WERI-Rb-1 (cell line): Measurements from ENCODE around the gene ATP7B.

Experiments used
- DNase-seq: peaks from one replicate; pipeline ENCODE4 v3.0.0-alpha.2; 2020
- H3K27ac ChIP-seq: fragments of 250-450 bp; sonication (Bioruptor Pico); 2 replicates; pipeline ENCODE4 v1.5.1; 2020; ENCODE audit warnings: mild to moderate bottlenecking, moderate library complexity
- H3K27me3 ChIP-seq: fragments of 250-450 bp; sonication (Bioruptor Pico); 2 replicates; pipeline ENCODE4 v1.5.1; 2021; ENCODE audit warnings: mild to moderate bottlenecking, low read depth, moderate library complexity; ENCODE audit not compliant: insufficient read depth, severe bottlenecking
- H3K36me3 ChIP-seq: fragments of 250-450 bp; sonication (Bioruptor Pico); 2 replicates; pipeline ENCODE4 v1.5.1; 2020; ENCODE audit warnings: mild to moderate bottlenecking, moderate library complexity
- H3K4me3 ChIP-seq: 2 replicates; pipeline ENCODE4 v1.5.1; 2011; ENCODE audit warnings: low read depth, mild to moderate bottlenecking, control low read depth, low read length
- H3K9me3 ChIP-seq: fragments of 250-450 bp; sonication (Bioruptor Pico); 2 replicates; pipeline ENCODE4 v1.5.1; 2021; ENCODE audit warnings: mild to moderate bottlenecking, moderate library complexity; ENCODE audit not compliant: severe bottlenecking
- TF ChIP-seq, protein P1 (sequence below): IDR thresholded peaks from 2 replicates; pipeline ENCODE4 v1.5.1; 2011; ENCODE audit warnings: low read depth, mild to moderate bottlenecking, control low read depth, inconsistent platforms, low read length

ATP7B gene

DNA sequence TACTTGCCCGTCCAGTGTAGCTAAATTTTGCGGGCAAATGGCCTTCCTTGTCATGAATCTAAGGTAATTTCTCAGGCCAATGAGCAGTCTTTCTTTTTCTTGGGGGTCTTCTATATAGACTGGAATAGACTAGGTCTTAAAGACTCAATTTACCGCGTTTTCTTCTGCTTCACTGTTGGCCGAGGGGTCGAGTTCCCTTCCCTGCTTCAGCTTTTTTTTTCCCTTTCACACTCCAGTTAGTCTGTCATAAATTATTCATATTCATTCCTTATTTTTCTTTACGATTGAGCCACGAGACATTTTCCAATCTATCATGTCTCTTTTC lies 1.2 kb upstream of the ATP7B start:
- Histone ChIP-seq H3K36me3 (no peaks in the 10 kb centered on the region), H3K4me3 (peak overlapping the region; percentile 81), H3K27ac (peak overlapping the region; percentile 78), H3K27me3 (no peaks in the 10 kb centered on the region), H3K9me3 (no peaks in the 10 kb centered on the region)
- DNase-seq: no peak
- TF ChIP-seq, protein P1, sequence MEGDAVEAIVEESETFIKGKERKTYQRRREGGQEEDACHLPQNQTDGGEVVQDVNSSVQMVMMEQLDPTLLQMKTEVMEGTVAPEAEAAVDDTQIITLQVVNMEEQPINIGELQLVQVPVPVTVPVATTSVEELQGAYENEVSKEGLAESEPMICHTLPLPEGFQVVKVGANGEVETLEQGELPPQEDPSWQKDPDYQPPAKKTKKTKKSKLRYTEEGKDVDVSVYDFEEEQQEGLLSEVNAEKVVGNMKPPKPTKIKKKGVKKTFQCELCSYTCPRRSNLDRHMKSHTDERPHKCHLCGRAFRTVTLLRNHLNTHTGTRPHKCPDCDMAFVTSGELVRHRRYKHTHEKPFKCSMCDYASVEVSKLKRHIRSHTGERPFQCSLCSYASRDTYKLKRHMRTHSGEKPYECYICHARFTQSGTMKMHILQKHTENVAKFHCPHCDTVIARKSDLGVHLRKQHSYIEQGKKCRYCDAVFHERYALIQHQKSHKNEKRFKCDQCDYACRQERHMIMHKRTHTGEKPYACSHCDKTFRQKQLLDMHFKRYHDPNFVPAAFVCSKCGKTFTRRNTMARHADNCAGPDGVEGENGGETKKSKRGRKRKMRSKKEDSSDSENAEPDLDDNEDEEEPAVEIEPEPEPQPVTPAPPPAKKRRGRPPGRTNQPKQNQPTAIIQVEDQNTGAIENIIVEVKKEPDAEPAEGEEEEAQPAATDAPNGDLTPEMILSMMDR: no peak

DNA sequence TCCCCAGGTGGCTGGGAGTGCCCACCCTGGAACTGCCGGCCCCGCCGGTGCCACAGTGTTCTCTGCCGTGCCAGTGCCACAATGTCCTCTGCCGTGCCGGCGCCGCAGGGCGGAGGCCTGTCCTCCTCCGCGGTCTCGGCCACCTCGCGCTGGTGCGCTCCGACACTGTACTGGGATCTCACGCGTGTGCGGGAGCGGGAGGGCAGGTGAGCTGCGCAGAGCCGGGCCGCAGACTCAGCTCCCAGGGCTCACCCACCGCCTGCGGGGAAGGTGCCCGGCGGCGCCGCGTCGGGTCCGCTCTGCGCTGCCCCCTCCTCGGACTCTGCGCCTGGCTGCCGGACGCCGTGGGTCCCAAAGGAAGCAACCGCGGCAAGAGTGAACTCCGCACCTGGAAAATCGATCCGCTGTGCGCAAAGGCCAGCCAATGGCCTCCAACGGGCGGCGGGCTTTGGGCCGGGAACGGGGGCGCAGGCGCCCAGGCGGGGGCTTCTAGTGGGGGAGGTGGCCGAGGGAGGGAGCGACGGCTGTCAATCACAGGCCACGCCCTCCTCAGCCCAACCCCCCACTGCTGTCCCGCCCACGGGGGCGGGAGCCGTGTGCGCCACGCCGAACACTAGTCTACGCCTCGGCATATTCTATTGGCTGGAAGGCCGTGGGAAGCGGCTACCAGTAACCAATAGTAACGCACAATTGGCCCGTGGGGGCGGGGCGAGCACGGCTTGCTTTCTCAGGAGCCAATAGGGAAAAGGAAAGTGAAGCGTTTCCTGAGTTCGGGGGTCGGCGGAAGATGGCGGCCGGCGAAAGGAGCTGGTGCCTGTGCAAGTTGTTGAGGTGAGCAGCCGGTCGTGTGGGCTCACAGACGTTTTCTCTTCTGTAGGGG lies 622 bp upstream of the ATP7B start, which contains the start of gene ALG11:
TSS of gene ALG11 (plus strand) at position 767 of the 880 bp plus-strand sequence. CDS start at position 788, 21 bp downstream.
- Histone ChIP-seq H3K4me3 (peak within 1 kb of the TSS; percentile 81), H3K36me3 (no peaks in the 10 kb centered on the region), H3K27me3 (no peaks in the 10 kb centered on the region), H3K27ac (peak within 1 kb of the TSS; percentile 78), H3K9me3 (no peaks in the 10 kb centered on the region)
- peak; percentile 96 for DNase-seq
- TF ChIP-seq, protein P1: no peak

DNA sequence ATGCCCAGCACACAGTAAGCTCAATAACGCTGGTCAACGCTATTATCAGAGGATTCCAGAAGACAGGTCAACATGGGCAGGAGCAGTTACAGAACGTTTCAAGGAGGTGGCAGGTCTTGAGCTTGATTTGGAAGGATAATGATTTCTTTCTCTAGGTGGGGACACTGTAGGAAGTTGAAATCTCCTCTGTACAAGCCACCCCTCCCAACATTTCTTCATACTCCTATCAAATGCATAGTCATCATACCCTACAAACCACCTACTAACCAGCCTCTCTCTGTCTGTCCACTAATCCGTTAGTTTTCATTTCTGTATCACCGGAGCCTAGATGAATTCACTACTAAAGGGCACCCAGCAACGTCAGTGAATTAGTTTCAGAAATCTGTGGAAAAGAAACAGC lies 1.3 kb downstream of the ATP7B start:
- Histone ChIP-seq H3K27me3 (no peaks in the 10 kb centered on the region), H3K36me3 (no peaks in the 10 kb centered on the region), H3K4me3 (no peak overlapping the region), H3K27ac (no peak overlapping the region), H3K9me3 (no peaks in the 10 kb centered on the region)
- no peak for DNase-seq
- TF ChIP-seq, protein P1: no peak

DNA sequence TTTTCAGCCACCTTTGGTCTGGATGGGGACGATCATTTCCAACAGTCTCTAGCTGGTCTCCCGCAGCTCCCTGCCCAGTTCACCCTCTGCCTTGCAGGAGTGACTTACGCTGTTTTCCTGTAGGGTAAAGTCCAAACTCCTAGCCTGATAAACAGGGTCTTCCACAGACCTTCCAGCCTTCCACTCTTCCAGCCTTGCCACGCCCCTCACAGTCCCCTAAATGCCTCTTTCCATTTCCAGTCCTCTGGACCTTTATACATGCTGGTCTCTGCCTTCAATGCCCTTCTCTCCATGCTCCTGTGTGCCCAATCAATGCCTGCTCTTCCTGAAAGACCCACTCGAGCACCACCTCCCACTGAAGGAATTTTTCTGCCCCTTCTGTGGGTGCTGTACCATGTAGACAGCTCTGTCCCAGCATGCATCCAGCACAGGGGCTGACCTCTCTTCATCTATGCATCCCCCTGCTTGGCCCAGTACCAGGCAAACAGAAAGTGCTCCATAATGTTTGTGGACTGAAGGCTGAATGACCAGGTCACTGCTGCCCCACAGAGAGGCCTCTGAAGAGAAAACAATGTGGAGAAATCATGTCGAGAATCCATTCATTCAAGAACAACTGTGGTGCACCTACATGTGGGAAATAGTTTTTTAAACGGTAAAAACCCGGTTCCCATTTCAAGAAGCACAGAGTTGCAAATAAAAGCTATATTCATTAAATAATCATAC lies 4.6 kb downstream of the ATP7B start:
- no peak for DNase-seq
- no peaks in the 10 kb centered on the region for H3K9me3 ChIP-seq
- H3K27me3 ChIP-seq: no peaks in the 10 kb centered on the region
- no peak overlapping the region for H3K4me3 ChIP-seq
- no peak overlapping the region for H3K27ac ChIP-seq
- TF ChIP-seq, protein P1: no peak
- no peaks in the 10 kb centered on the region for H3K36me3 ChIP-seq

DNA sequence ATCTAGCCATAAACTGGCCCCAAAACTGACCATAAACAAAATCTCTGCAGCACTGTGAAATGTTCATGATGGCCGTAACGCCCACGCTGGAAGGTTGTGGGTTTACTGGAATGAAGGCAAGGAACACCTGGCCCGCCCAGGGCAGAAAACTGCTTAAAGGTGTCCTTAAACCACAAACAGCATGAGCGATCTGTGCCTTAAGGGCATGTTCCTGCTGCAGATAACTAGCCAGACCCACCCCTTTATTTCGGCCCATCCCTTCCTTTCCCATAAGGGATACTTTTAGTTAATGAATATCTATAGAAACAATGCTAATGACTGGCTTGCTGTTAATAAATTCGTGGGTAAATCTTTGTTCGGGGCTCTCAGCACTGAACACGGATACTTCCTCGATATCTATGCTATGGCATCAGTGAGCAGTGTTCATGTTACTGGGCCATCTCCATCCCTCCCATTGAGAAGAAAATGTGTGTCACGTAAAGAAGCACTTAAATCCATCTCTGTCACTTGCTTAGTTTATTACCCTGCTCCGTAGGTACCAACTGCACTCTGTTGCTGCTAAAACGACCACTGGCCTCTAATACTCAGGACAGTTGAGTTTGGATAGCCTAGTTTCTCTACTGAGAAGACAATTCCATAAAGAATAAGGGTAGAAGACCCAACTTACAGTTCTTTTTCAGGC lies 5.3 kb downstream of the ATP7B start:
- H3K4me3 ChIP-seq: no peak overlapping the region

More for the DNA sequence above, 5.3 kb downstream of the ATP7B start:
- Histone ChIP-seq H3K27me3 (no peaks in the 10 kb centered on the region), H3K27ac (no peak overlapping the region), H3K9me3 (no peaks in the 10 kb centered on the region), H3K36me3 (no peaks in the 10 kb centered on the region)
- no peak for DNase-seq
- TF ChIP-seq, protein P1: no peak
